Middle frontal gyrus (tissue), 1 donor: Measurements from ENCODE around the gene TSPY8.
"Not testable (repeated sequence)": the region's sequence is repeated elsewhere in the genome, so short reads cannot be mapped to it uniquely, and the experiment has no call there.

Experiments
- DNase-seq: peaks from one replicate; pipeline ENCODE4 v3.0.0-alpha.2; 2015; ENCODE audit warnings: low spot score; ENCODE audit errors: extremely low spot score

The TSPY8 gene

GRCh38 chrY:9357497-9357896 is at the start of gene TSPY8:
TSPY8 (plus strand) TSS chrY:9357797; CDS start chrY:9357843, 46 bp downstream.
- DNase-seq, result not testable (repeated sequence)

GRCh38 chrY:9320996-9321395 is 36.6 kb upstream of the TSPY8 start:
- no peak for DNase-seq

- not testable (repeated sequence) for DNase-seq
Observed at GRCh38 chrY:9337164-9337563, 20.4 kb upstream of the TSPY8 start, which contains the start of gene TSPY4. TSPY4 (plus strand) TSS chrY:9337464; CDS start chrY:9337510, 46 bp downstream.

- not testable (repeated sequence) for DNase-seq
Observed at GRCh38 chrY:9396527-9396926, 38.9 kb downstream of the TSPY8 start.

GRCh38 chrY:9398121-9398520 is 40.5 kb downstream of the TSPY8 start, which contains the start of gene TSPY3:
TSPY3 (plus strand) TSS chrY:9398421; CDS start chrY:9398467, 46 bp downstream.
- not testable (repeated sequence) for DNase-seq
